Activated CD8-positive, alpha-beta memory T cell treated with anti-CD3 and anti-CD28 coated beads, Interleukin-2, amount 50 U/mL, for 48 hours (primary cell): ENCODE data around the gene RAB5B.

ENCODE experiments used
- DNase-seq: peaks from one replicate; pipeline ENCODE4 v3.0.0-alpha.2; 2020

The RAB5B gene

GRCh38 chr12:56020423-56021184, 46.7 kb downstream of the RAB5B start, which contains the start of gene IKZF4:
Gene IKZF4 (plus strand): TSS chr12:56021043. CDS start chr12:56021494, 451 bp downstream.
- DNase-seq, result no peak

DNA sequence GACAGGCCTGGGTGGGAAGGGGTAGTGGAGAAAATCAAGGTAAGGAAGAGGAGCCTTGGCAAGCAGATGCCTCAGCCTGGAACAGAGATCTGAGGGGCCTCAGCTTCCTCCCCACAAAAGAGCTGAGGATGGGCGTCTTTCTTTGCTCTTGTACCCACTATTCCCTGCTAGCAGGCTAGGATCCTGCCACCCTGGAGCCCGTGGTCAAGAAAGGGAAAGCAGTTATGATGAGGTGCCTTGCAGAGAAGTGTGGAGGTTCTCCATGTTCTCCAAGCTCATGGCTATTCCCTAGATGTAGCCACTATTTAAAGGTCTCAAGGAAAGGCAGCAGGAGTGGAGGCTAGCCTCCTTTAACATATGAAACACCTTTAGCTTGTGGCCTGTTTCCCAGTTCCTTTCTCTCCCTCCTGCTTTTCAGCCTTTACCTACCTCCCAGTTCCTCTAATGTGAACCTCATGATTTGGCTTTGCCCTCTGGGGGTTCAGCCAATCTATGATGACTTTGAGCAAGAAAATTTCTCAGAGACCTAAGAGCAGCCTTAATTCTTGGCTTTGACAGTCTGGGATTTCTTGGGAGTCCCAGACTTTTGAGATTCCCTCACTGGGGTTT, 48.1 kb downstream of the RAB5B start:
- DNase-seq, result no peak

- DNase-seq, result no peak
These were observed 54.8 kb downstream of the RAB5B start for GRCh38 chr12:56028511-56029165.

GRCh38 chr12:56029166-56029519, 55.3 kb downstream of the RAB5B start:
- DNase-seq, result no peak

DNA sequence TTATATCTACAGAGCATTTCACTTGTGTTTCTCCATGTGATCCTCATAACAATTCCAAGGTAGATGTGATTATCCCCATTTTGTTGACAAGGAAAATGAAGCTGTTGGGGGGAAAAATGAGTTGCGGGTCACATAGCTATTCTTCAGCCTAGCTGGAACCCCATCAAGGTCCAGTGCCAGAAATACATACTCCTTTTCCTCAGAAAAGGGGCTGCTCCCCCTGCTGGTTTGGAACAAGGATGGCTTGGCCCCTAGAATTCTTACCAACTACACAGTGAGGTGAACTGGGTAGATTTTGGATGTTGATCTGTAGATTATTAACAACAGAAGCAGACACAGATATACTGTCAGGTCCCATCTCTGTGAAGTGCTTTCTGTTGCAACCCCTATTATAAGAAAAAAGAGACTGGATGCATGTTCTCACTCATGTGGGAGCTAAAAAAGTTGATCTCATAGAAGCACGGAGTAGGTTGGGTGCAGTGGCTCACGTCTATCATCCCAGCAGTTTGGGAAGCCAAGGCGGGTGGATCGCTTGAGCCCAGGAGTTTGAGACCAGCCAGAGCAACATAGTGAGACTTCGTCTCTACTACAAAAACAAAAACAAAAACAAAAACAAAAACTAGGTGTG, 55.9 kb downstream of the RAB5B start:
- DNase-seq, result no peak

GRCh38 chr12:56031987-56032386, 58.1 kb downstream of the RAB5B start:
- DNase-seq, result no peak

DNA sequence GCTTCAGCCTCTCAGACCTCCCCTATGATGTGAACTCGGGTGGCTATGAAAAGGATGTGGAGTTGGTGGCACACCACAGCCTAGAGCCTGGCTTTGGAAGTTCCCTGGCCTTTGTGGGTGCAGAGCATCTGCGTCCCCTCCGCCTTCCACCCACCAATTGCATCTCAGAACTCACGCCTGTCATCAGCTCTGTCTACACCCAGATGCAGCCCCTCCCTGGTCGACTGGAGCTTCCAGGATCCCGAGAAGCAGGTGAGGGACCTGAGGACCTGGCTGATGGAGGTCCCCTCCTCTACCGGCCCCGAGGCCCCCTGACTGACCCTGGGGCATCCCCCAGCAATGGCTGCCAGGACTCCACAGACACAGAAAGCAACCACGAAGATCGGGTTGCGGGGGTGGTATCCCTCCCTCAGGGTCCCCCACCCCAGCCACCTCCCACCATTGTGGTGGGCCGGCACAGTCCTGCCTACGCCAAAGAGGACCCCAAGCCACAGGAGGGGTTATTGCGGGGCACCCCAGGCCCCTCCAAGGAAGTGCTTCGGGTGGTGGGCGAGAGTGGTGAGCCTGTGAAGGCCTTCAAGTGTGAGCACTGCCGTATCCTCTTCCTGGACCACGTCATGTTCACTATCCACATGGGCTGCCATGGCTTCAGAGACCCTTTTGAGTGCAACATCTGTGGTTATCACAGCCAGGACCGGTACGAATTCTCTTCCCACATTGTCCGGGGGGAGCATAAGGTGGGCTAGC, 60.9 kb downstream of the RAB5B start:
- peak; percentile 60 for DNase-seq

DNA sequence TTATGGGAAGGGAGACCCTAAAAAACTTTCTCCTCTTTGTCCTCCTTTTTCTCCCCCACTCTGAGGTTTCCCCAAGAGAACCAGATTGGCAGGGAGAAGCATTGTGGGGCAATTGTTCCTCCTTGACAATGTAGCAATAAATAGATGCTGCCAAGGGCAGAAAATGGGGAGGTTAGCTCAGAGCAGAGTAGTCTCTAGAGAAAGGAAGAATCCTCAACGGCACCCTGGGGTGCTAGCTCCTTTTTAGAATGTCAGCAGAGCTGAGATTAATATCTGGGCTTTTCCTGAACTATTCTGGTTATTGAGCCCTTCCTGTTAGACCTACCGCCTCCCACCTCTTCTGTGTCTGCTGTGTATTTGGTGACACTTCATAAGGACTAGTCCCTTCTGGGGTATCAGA, 63.3 kb downstream of the RAB5B start:
- DNase-seq, result no peak

DNA sequence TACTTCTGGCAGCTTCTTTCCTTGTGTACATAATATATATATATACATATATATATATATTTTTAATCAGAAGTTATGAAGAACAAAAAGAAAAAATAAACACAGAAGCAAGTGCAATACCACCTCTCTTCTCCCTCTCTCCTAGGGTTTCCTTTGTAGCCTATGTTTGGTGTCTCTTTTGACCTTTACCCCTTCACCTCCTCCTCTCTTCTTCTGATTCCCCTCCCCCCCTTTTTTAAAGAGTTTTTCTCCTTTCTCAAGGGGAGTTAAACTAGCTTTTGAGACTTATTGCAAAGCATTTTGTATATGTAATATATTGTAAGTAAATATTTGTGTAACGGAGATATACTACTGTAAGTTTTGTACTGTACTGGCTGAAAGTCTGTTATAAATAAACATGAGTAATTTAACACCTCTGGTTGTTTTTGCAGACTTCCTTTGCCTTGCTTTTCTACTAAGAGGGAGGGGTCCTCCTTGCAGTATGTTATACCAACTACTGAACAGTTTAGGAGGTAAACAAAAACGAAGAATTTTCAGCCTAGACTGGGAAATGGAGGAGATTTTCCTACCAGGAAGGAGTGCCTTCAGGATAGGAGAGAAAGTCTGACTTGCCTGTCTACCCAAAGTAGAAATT, 64.3 kb downstream of the RAB5B start:
- no peak for DNase-seq

- no peak for DNase-seq
These were observed 66.3 kb downstream of the RAB5B start for GRCh38 chr12:56040151-56040550.

GRCh38 chr12:56040963-56041551, 67.2 kb downstream of the RAB5B start:
- no peak for DNase-seq

DNA sequence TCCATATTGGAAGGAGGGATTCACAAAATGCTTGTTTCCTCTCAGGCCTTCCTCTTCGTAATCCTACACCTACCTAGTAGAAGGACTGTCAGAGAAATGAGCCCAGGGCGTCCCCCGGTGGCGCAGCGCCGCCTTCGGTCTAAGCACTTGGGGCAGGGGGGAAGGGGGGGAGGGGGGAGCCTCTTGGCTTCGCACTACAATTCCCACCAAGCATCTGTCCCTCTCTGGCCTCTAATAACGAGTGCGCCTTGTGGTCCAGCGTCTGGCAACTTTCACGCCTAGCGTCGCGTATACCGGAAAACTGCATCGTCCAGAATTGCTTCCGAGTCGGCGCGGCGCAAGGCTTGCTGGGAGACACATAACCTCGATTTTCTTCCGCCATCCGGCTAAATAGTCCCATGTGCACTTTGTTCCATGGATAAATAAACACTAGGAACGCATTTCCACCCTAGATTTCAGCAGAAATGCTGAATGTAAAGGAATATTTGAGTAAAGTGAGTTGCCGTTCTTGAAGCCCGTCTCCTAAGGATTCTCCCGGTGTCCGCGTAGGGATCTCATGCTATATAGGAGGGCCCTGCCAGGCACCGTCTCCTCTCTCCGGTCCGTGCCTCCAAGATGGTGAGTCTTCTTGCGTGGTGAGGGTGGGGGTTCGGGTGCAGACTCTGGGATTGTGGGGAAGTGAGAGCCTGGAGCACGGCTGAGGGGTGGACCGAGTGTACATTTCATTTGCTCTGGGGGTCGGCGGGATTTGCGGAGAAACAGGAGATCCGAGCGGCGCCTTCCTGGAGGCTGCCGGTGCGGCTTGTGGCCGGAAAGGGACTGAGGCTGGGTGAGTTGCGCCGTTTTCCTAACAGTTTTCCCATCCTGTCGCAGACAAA, 67.9 kb downstream of the RAB5B start, which contains the start of gene RPS26:
TSS of gene RPS26 (plus strand) at position 367 of the 878 bp plus-strand sequence. CDS start at position 616, 249 bp downstream.
- DNase-seq, result peak; percentile 91

- peak; percentile 61 for DNase-seq
These were observed 68.5 kb downstream of the RAB5B start for GRCh38 chr12:56042430-56042813.

- no peak for DNase-seq
These were observed 69.0 kb downstream of the RAB5B start for GRCh38 chr12:56042843-56043242.
